NCI-H748 (cell line): Measurements from ENCODE around the gene SLC39A13.

Source experiments
- DNase-seq: peaks from one replicate; lab custom pipeline; 2025; ENCODE audit not compliant: unreplicated experiment; lab: John Stamatoyannopoulos, UW

Gene SLC39A13

DNA sequence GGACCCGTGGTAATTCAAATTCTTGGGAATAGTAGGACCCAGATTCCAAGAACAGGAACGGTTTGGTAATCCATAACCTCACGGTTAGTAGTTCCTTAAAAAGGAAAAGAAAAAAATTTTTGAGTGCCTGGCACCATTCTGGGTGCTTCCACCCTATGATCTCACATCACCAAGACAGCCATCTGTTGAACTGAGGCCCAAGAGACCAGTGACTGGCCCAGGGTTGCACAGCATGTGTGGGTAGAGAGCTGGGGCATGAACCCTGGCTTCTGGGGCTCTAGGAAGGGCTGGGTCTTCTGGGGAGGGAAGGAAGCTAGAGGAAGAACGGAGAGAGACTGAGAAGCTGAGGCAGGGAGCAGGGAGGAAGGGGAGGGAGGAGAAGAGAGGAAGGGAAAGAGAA, 25.3 kb upstream of the SLC39A13 start:
- no peak for DNase-seq

DNA sequence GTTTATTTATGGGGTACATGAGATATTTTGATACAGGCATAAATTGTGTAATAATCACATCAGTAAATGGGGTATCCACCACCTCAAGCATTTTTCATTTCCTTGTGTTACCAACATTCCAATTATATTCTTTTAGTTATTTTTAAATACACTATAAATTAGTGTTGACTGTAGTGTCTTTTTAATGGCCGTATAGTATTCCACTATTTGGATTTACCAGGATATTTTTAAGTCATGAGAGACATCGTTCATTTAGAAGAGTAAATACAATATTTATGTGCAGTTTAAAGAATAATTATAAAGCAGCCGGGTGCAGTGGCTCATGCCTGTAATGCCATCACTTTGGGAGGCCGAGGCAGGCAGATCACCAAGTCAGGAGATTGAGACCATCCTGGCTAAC, 23.9 kb upstream of the SLC39A13 start:
- DNase-seq: no peak

DNA sequence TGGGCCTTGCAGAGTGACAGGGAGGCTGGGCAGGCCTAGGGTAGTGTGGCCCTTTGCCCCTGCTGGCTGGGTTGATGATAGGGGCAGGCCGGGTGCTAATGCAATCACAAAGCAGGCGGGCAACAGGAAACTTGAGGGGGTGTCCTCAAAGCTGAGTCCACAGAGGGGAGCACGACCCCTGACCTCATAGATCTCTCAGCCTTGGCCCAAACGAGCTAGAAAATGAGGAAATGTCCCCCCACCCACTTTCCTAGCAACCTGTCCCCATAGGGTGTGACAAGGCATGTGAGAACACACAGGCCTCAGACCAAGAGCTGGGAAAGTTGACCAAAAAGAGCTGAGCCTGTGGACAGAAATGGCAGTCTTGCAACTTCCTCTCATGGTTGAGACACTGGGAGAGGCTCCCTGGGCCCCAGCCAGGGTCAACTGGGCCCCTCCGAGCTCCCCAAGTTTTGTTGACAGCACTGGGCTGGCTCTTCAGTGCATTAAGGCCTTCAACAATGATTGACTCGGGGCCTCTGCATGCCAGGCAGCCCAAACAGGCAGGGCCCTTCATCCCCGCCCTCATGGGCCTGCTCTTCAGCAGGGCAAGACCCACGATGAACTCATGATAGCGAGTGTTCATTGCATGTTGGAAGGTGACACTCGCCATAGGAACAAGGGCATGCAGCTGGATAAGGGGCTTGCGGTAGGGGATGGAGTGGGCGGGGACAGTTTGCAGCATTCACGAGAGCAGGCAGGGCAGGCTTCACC, 20.3 kb upstream of the SLC39A13 start:
- no peak for DNase-seq

DNA sequence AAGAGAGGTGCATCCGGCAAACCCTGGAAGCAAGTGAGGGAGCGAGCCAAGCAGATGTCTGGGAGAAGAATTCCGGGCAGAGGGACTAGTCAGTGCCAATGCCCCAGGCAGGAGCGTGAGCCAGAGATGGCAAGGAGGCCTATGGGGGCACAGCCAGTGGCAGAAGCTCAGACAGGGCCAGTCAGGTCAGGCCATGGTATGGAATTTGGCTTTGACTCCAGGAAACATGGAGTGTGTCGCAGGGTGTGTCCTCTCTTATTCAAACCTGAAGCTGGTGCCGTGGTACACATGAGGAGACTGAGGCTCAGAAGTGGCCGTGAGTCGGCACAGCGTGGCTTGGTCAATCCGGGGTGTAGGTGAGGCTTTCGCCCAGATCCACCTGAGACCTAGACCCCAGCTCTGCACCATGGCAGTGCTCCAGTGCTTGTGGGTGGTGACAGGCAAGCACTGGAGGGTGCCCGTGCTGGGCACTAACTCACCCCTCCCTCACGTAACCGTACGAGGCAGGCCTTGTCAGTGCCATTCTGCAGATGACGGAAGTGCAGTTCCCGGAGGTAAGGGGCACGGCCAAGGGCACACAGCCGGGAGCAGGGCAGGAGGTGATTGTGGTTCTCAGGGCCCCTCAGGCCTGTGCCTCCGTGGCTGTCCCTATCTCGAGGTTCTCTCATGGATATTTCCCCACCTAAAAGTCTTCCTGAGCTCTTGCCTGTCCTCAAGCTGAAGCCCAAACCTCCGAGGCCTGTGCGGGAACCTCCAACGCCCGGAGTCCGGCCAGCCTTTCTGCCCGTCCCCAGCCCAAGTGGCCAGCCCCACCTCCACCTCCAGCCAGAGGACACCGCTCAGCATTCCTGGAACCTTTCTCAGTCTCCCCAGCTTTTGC, 19.5 kb upstream of the SLC39A13 start:
- DNase-seq: no peak

DNA sequence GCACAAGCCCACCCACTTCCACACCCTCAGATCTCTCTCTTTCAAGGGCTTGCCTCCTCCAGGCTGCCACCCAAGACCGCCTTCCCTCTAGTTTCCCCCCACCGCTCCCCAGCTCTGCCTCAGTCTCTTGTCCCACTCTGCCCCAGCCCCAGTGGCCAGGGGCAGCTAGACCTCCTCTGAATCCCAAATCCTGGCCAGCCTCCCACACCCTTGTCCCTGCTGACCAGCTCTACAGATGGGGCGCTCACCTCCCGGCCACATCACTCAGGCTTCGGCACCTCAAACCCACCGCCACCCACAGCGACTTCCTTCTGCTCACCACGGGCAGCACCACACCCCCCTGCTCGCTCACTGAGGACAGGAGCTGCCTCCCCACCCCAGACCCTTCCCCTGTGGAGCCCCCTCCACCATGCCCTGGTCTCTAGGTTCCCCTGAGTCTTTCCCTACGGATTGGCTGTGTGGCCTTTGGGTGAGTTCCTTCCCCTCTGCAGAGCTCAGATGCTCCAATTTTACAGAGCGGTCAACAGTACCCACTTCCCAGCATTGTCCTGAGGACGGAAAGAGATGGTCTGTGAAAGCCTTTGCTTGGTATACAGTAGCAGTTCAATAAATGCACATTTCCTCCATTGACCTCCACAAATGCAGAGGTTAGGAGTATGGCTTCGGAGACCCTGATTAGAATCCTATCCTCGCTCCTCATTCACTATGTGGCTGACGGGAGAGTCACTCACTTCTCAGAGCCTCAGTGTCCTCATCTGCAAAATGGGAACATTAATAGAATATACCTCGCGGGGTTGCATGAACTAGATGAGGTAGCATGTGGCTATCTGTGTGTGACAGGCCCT, 18.6 kb upstream of the SLC39A13 start:
- no peak for DNase-seq

DNA sequence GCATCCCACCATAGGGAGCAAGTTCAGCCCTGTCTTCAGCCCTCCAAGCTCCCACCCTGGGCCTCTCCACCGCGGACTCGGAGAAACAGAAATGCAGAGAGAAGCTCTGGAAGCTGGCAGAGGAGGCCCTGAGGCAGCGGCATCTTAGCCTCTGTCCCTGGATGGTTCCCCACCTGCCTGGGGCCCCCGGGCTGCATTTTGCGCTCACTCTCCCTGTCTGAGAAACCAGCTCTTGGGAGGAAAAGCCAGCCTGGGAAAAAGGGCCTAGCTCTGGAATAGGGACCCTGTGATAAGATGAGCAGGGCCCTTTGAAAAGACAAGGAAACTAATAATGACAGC, 18.0 kb upstream of the SLC39A13 start:
- DNase-seq: no peak

DNA sequence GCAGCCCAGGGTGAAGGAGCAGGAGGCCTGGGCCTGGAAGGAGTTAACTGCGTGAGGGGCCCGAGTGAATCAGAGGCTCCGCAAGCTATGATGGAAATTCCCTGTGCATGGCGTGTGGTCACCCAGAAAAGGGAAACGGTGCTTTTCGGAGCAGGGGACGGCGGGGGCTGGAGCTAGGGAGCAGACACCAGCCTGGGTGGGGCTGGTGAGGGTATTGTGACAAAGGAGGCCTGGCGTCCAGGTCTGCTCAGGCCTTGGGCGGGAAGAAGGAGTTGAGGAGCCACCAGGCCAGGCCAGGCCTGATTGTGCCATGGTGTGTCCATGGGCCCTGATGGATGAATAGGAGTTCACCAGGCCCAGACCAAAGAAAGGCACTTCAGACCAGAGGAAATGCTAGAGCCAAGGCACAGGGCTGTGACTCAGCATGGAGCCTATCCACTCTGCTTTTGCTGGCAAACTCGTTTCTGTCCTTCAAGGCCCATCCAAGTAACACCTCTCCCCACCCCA, 17.3 kb upstream of the SLC39A13 start:
- no peak for DNase-seq

DNA sequence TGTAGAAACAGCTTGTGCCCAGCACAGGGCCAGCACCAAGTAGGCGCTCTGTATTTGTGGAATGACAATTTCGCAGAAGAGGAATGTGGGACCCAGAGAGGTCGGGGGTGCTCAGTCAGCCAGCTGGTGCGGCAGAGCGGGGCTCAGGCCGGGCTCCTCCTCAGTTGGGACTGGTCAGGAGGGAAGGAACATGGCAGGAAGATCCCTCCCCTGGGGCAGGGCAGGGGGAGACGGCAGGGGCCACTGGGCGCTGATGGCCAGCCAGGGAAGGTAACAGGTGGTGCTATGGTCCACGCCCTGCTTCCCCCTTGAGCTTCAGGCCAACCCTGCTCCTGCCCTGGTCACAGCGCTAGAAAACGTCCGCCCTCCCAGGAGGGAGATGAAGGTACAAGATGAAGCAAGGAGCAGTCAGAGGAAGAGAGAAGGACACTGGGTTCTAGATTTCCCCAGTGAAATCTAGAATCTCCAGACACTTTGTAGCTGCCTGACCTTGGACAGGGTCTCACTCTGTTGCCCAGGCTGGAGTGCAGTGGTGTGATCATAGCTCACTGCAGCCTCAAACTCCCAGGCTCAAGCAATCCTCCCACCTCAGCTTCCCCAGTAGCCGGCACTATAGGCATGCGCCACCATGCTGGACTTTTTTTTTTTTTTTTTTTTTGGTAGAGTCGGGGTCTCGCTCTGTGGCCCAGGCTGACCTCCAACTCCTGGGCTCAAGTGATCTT, 16.5 kb upstream of the SLC39A13 start:
- DNase-seq: no peak

DNA sequence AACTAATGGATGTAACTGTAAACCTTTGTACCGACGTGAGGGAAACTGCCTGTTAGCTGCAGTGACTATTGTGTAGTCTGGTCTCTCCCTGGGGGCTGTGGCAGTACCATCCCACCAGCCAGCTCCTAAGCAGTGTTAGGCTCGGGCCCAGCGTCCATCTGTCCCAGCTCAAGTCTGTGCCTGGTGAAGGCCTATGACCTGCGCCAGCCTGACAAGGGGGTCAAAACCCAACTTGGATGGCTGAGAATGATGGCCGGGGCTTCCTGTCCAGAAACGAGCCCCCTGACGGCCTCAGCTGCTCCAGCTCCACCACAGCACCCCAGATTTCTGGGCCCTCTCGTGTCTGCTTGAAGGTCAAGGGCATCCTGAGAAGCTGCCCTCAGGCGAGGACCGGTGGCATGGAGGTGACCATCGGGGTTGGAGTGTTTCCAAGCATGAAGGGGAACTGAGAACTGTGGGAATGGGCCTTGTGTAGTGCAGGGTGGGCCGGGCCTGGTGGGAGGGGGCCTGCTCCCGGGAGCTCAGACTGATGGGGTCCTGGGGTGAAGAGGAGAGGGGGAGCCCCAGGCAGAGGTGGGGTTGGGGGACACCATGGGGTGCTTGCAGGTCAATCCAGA, 15.7 kb upstream of the SLC39A13 start:
- DNase-seq: no peak

DNA sequence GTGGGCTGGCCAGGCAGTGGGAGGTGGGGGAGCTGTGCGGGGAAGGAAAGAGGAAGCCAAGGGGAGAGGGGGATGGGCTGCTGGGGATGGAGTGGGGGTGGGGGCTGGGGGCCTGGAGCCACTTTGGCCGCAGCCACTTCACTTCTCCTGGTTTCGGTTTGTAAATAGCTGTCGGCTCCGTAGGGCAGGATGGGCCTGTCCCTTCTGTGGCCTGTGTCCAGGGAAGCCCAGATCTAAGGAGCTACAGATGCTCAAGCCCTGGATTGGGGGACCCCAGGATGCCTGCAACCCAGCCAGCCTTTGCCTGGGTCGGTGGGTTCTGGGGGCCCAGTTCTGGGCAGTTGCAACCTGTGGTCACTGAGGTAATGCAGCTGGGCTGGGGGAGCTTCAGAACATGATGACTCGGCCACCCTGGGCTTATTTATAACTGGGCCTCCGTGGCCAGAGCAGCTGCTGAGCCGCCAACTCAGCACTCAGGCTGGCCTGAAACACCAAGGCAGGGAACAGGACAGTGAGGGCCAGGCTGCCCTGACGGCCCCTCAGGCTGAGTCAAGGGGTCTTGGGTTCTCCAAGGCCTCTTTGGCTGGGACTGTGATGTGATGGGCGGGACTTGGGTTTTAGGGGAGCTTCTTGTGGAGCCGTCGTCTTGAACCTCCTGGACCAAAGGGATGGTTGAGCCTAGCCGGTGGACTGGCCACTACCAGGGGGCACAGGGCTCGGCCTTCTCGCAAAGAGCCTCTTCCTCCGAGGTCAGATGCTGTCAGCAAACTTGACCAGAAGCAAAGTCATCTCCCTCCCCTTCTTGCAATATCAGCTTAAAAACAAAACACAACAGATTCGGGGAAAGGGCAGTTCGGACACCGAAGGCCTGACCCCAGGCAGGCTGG, 15.0 kb upstream of the SLC39A13 start:
- DNase-seq: no peak

DNA sequence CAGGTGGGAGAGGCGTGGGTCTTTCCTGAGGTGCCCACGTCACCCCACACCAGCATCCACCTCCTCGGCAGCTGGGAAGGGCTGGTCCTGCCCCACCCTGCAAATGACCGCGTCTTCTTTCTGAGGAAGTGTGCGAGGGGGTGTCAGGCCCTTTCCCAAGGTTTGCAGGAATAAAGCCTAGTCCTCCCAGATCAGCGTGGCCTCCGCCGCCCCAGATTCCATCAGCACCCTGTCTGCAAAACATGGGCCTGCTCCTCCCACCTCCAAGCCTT, 14.4 kb upstream of the SLC39A13 start:
- no peak for DNase-seq

DNA sequence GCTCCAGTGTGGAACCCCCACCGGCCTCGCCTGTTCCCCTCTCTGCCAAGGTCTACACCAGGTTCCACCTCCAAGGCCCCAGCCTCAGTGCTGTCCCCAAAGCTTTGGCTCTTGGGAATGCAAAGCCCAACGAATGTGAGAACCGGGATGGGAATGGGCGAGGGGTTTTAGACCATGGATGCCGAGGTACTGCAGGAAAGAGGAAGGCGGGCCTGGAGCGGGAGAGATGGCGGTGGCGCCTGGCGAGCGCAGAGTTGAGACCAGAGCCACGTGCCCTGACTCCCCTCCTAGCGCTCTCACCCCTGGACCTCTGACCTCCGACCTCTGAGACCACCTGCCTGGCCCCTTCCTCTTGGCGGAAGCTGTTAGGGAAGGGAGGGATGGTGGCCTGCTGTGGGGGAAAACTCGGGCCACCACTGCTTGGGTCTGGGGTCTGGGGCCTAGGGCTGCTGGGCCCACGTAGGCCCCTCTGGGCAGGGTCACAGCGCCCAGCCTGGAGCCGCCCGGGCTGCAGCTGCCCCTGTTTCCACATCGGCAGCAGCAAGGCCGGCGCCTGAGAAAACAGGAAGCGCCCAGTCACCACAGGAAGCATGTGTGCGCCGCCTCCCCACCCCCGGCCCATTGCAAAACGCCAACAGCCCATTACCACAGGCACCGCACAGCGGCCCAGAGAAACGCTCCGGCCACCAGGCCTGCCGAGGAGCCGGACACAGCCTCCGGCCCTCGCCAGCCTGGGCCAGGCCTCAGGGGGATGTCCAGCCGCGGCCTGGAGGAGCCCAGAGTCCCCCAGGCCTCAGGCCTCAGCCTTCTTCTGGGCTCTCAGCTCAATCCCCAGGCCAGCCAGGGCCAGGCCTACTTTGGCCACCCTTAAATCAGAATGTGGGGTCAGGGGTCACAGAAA, 13.8 kb upstream of the SLC39A13 start:
- DNase-seq: no peak

DNA sequence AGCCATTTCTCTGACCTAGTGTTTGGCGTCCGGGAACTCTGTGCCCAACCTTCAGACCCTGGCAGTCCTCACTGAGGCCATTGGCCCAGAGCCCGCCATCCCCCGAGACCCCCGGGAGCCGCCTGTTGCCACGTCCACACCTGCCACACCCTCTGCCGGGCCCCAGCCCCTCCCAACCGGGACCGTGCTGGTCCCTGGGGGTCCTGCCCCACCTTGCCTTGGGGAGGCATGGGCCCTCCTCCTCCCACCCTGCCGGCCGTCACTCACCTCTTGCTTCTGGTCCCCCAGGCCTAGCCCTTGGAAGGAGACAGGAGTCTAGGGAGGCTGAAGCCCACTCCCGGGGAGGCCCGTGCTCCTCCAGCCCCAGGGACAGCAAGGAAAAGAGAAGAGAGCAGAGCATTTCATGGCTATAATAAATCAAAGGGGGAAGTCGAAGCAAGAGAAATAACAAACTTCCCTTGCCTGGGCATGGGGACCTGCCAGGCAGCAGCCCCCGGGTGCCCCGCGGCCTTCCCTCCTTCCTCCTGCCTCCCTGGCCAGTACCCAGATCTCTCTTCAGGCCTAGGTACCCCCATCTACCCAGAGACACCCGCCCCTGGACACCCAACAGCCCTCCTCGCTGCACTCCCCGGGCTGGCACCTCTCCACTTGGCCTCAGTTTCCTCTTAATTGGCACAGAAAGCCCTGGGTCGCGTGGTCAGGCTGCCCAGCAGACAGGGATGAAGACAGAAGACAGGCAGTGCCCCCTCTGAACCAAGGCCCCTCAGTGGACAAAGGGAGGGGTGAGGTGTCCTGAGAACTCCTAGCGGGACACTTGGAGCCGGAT, 13.0 kb upstream of the SLC39A13 start:
- no peak for DNase-seq

DNA sequence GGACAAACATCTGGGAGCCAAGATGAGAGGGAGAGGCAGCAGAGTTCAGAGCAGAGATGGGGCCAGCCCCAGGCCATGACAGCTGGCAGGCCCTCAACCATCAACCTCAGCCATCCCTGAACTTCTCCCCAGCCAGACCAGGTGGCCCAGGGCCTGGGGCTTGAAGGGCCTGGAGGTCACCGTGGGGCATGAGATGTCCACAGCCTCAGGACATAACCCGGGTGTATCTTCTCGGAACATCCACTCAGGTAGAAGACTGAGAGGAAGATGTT, 12.4 kb upstream of the SLC39A13 start:
- no peak for DNase-seq

DNA sequence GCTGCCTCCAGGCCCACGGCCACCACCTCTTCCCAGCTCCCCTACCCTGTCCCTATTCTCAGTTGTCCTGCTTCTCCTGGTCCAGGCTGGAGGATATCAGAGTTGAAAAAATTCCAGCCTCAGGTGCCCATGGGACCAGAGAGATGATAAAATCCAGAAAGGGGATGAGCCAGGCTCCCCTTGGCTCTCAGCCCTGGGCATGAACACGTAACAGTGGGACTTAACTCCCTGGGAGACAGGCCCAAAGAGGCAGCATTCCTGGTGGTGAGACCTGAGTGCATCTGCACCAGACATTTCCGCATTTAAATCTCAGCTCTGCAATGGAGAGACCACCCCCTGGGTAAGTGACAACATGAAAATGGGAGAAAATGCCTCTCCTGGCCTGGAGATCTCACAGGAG, 10.4 kb upstream of the SLC39A13 start:
- DNase-seq: no peak

DNA sequence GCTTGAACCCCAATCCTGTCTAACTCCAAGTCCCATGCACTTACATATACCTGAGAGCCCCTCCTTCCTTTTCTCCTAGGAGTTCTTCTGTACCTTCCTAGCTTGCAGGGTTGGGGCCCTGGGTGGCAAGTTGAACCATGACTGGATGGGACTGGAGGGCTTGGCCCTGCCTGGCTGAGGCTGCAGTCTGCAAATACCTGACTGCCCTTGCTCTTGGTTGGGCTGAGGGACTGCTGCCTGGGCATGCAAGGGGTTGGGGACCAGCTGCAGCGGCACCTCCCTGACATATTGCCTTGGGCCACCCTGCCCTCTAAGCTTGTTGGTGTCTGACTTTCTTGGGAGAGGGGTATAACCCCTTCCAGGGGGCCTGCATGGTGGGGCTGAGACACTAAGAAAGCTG, 9.8 kb upstream of the SLC39A13 start:
- DNase-seq: no peak

DNA sequence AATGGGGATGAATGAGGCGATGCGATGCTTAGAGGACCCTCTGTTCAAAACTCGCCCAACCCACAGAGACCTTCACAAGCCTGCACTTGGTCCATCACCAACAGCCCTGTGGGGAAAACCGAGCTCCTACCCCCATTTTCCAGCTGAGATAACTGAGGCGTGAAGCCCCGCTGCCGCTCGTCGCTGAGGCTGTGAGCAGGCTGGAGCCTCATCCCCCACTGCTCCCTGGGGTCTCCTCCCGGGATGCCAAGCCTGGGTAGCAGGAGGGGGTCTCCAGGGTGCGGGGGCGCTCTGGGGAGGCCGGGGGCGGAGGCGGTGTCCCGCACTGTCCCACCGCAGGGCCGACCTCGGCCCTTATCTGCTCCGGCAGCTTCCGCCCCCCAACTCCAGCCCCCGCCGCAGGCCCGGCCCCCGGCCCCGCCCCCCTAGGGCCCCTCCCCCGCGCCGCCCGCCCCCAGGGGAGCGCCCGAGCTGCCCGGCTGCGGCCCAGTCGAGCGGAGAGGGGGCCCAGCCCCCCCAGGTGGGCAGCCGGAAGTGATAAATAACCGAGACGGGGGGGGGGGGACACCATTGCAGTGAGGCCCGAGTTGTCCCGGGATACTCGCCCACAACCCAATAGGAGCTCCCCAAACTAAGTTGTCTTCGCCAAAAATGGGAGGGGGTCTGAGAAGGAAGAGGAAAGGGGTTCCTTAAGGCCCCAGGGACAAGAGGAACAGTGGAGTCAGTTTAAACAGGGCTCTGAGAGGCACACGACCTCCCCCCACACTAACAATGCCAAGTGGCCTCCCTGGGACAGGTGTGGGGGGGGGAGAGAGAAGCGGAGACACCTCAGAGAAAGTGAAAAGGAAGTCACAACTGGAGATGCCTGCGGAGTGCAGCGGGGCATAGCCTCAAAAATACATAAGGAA, 8.3 kb upstream of the SLC39A13 start:
- peak; percentile 38 for DNase-seq
